Activated T-cell treated with anti-CD3 and anti-CD28 coated beads for 1 hour (primary cell): ENCODE data around the gene COPS9.

Experiments
- DNase-seq: peaks from one replicate; pipeline ENCODE4 v3.0.0-alpha.2; 2020; ENCODE audit warnings: low read depth

The COPS9 gene

GRCh38 chr2:240166191-240166590, 30.1 kb upstream of the COPS9 start:
- no peak for DNase-seq

GRCh38 chr2:240165661-240166060, 29.6 kb upstream of the COPS9 start:
- DNase-seq = no peak

GRCh38 chr2:240165034-240165433, 28.9 kb upstream of the COPS9 start:
- no peak for DNase-seq

GRCh38 chr2:240164586-240164985, 28.5 kb upstream of the COPS9 start:
- DNase-seq = no peak

GRCh38 chr2:240163844-240164574, 27.9 kb upstream of the COPS9 start:
- no peak for DNase-seq

GRCh38 chr2:240162939-240163714, 27.0 kb upstream of the COPS9 start:
- DNase-seq = no peak

GRCh38 chr2:240162531-240162930, 26.4 kb upstream of the COPS9 start:
- no peak for DNase-seq

GRCh38 chr2:240162032-240162431, 25.9 kb upstream of the COPS9 start:
- no peak for DNase-seq

- no peak for DNase-seq
Measured at GRCh38 chr2:240161087-240161750, 25.1 kb upstream of the COPS9 start.

- DNase-seq = no peak
Measured at GRCh38 chr2:240160291-240161086, 24.4 kb upstream of the COPS9 start.

- no peak for DNase-seq
Measured at GRCh38 chr2:240159251-240159839, 23.2 kb upstream of the COPS9 start.

GRCh38 chr2:240157147-240157470, 21.0 kb upstream of the COPS9 start:
- no peak for DNase-seq

- DNase-seq = no peak
Measured at GRCh38 chr2:240156435-240157146, 20.5 kb upstream of the COPS9 start.

- DNase-seq = no peak
Measured at GRCh38 chr2:240155745-240156390, 19.8 kb upstream of the COPS9 start.

- DNase-seq = no peak
Measured at GRCh38 chr2:240155048-240155744, 19.1 kb upstream of the COPS9 start.

GRCh38 chr2:240154606-240155005, 18.5 kb upstream of the COPS9 start:
- DNase-seq = no peak

- DNase-seq = no peak
Measured at GRCh38 chr2:240153418-240153817, 17.3 kb upstream of the COPS9 start.

GRCh38 chr2:240151477-240152031, 15.4 kb upstream of the COPS9 start:
- DNase-seq = no peak

- DNase-seq = no peak
Measured at GRCh38 chr2:240149943-240150784, 14.1 kb upstream of the COPS9 start.
